OCI-LY7 (cell line): ENCODE results near the gene SUPT4H1.

Source experiments
- EZH2phosphoT487 ChIP-seq: fragments of 200-600 bp; sonication (generic); IDR thresholded peaks from 2 replicates; pipeline ENCODE4 v1.6.1; 2018; ENCODE audit warnings: low read depth, borderline replicate concordance, mild to moderate bottlenecking, mixed run types, antibody characterized with exemption, low read length, moderate library complexity, mixed read lengths
- TF ChIP-seq, protein P1 (sequence below): fragments of 200-600 bp; sonication (generic); conservative IDR thresholded peaks from 2 replicates; pipeline ENCODE4 v1.5.1; 2014; ENCODE audit warnings: mild to moderate bottlenecking, antibody characterized with exemption, low read length, moderate library complexity, mixed read lengths

DNA sequence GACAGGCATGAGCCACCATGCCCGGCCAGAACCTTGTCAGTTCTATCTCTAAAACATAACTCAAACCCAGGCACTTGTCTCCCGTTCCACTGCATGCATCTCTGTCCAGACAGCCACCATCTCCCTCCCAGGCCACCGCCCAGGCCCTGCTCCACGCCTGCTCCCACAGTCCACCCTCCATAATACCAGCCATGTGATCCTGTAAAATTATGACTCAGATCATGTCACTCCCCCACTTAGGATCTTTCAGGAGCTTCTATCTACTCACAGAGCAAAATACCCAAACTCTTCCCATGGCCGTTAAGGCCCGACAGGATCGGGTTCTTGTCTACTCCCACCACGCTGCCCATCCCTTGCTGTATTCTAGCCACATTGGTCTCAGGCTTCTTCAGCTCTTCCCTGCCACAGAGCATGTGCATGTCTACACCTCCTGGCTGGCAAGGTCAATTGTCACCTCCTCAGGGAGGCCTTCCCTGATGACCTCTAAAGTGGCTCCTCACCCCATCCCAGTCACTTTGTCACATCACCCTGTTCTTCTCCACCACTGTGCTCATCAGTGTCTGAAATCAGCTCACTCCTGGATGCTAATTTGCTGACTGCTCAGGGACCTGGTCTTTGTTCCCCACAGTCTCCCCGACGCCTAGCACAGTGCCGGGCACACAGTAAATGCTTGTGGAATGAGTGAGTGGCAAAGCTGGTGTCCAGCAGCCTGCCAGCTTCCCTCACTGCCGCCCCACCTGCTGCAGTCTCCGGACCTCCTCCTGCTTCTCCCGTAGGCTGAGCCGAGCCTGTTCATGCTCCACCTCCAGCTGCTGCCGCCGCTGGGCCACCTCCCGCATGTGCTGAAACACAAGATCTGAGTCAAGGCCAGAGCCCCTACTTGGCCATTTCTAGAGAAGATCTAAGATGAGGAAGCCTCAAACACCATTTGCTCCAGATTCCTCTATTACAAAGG lies 30.2 kb downstream of the SUPT4H1 start:
- TF ChIP-seq, protein P1, sequence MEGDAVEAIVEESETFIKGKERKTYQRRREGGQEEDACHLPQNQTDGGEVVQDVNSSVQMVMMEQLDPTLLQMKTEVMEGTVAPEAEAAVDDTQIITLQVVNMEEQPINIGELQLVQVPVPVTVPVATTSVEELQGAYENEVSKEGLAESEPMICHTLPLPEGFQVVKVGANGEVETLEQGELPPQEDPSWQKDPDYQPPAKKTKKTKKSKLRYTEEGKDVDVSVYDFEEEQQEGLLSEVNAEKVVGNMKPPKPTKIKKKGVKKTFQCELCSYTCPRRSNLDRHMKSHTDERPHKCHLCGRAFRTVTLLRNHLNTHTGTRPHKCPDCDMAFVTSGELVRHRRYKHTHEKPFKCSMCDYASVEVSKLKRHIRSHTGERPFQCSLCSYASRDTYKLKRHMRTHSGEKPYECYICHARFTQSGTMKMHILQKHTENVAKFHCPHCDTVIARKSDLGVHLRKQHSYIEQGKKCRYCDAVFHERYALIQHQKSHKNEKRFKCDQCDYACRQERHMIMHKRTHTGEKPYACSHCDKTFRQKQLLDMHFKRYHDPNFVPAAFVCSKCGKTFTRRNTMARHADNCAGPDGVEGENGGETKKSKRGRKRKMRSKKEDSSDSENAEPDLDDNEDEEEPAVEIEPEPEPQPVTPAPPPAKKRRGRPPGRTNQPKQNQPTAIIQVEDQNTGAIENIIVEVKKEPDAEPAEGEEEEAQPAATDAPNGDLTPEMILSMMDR = no peak
- TF ChIP-seq EZH2phosphoT487 = no peak
